SK-N-DZ (cell line): Measurements from ENCODE around the gene MCOLN1.

Experiments used
- DNase-seq: peaks from one replicate; pipeline ENCODE4 v3.0.0-alpha.2; 2015; ENCODE audit warnings: low spot score

Gene MCOLN1

DNA sequence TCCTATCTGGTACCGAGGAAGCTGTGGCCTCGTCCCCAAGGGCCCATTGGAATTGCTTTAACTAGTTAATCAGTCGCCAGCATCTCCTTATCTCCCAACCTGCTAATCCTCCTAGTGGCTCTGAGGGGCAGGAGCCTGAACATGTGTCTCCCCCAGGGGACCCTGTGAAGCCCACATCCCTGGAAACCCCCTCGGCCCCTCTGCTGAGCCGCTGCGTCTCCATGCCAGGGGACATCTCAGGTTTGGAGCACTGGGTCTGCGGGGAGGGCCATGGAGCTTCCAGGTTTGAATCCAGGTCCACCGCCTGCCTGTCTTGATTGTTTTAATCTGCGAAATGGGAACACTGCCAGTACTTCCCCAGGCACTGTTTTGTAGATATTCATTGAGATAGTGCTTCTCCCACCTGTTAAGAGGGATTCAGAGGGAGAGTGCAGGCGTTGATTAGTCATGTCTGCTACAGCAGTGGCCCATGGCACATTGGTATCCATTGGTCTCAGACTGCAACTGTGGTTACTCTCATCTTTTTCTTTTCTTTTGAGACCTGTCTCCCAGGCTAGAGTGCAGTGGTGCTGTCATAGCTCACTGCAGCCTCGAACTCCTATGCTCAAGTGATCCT is 19.5 kb downstream of the MCOLN1 start:
- DNase-seq, result no peak

DNA sequence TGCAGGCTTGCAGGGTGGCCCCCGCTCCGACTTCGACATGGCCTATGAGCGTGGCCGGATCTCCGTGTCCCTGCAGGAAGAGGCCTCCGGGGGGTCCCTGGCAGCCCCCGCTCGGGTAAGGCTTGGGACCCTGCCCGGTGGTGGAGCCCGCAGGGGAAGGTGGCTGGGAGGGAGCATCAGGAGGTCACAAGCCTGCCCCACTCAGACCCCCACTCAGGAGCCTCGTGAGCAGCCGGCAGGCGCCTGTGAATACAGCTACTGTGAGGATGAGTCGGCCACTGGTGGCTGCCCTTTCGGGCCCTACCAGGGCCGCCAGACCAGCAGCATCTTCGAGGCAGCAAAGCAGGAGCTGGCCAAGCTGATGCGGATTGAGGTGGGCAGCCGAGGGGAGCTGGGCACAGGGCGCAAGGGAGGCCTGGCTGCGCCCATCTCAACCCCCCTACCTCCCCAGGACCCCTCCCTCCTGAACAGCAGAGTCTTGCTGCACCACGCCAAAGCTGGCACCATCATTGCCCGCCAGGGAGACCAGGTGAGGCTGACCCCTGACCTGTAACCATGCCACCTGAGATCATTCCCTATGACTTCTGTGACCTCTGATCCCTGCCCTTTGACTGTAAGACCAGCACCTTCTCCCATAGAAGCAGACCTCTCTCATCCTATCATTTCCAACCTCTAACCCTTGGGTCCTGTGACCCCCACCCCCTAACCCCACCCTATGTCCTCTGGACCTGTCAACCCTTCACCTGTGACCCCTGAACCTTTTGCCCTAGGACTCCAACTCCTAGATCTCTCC is 20.3 kb downstream of the MCOLN1 start:
- no peak for DNase-seq

GRCh38 chr19:7544626-7545025 is 22.2 kb downstream of the MCOLN1 start:
- no peak for DNase-seq

- DNase-seq, result no peak
Observed at GRCh38 chr19:7545300-7545699, 22.9 kb downstream of the MCOLN1 start.

DNA sequence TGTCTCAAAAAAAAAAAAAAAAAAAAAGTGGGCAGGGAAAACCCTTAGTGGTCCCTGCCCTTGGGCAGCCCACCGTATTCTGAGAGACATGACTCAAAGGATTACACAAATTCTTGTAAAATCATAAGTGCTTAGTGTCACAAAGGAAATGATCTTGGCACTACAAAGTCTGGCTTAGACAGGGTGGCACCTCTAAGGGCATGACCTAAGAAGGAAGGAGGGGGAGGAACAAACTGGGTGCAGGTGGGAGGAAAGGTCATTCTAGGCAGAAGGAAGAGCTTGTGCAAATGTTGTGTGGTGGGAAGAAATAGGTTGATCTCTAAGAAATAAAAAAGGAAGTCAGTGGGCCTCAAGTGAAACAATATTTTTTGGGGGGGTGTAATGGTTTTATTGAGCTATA is 23.5 kb downstream of the MCOLN1 start:
- DNase-seq, result no peak

DNA sequence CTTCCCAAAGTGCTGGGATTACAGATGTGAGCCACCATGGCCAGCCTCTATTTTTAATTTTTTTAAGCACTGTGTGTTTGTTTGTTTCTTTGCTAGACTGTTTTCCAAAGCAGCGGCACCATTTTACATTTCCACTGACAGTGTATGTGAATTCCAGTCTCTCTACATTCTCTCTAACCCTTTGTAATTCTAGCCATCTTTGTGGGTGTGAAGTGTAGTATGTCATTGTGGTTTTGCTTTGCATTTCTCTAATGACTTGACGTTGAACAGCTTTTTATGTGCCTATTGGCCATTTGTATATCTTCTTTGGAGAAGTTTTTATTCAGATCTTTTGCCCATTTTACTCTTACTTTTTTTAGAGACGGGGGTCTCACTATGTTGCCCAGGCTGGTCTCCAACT is 24.7 kb downstream of the MCOLN1 start:
- no peak for DNase-seq

DNA sequence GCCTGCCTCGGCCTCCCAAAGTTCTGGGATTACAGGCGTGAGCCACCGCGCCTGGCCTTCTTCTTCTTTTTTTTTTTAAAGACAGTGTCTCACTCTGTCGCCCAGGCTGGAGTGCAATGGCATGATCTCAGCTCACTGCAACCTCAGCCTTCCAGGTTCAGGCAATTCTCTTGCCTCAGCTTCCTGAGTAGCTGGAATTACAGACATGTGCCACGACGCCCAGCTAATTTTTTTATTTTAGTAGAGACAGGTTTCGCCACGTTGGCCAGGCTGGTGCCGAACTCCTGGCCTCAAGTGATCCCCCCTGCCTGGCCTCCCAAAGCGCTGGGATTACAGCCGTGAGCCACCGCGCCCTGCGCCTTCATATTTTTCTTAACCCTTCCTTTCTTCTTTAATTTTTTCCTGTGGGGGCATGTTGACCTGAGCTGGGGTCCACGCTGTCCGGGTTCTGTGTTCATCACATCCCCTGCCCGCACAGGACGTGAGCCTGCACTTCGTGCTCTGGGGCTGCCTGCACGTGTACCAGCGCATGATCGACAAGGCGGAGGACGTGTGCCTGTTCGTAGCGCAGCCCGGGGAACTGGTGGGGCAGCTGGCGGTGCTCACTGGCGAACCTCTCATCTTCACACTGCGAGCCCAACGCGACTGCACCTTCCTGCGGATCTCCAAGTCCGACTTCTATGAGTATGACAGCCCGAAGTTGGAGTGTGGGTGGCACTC is 27.2 kb downstream of the MCOLN1 start:
- no peak for DNase-seq

DNA sequence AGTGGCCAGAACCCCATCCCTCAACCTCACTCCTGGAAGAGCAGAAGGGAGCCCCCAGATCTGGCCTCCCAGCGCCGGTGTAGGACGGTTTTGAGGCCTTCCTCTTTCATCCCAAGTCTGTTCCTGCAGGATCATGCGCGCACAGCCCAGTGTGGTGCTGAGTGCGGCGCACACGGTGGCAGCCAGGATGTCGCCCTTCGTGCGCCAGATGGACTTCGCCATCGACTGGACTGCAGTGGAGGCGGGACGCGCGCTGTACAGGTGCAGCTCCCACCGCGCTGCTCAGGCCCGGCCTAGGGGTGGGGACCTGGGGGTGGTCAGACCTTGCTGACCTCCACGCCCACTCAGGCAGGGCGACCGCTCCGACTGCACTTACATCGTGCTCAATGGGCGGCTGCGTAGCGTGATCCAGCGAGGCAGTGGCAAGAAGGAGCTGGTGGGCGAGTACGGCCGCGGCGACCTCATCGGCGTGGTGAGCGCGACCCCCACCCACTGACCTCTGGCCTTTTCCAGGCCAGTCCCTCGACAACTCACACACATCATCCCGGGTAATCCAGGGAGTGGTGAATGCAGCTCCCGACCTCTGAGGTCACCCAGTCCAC is 27.8 kb downstream of the MCOLN1 start:
- no peak for DNase-seq

DNA sequence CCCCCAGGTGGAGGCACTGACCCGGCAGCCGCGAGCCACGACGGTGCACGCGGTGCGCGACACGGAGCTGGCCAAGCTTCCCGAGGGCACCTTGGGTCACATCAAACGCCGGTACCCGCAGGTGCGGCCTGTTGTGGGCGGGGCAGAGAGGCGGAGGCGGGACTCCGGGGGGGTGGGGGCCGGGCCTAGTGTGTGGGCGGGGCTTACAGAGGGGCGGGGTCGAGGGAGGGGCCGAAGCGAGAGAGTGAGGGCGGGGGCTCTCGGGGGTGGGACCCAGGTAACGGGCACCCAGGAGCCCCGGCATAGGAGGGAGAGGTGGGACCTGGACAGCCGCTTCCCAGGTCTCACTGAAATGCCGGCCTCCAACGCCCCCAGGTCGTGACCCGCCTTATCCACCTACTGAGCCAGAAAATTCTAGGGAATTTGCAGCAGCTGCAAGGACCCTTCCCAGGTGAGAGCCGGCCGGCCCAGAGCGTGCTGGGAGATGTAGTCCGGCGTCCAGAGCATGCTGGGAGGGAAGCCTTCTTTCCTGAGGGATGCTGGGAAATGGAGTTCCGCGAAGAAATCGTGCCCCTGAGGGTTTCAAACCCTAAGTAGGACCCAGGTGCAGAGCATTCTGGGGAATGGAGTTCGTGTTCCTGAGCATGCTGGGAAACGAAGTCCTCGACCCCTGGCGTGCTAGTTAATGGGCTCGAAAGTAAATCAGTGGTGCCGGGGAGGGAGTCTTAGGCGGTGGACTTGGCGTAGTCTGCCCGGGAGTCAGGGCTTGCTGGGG is 28.8 kb downstream of the MCOLN1 start:
- peak; percentile 61 for DNase-seq

GRCh38 chr19:7552781-7553180 is 30.4 kb downstream of the MCOLN1 start:
- no peak for DNase-seq

- DNase-seq, result no peak
Observed at GRCh38 chr19:7554565-7554964, 32.1 kb downstream of the MCOLN1 start.

DNA sequence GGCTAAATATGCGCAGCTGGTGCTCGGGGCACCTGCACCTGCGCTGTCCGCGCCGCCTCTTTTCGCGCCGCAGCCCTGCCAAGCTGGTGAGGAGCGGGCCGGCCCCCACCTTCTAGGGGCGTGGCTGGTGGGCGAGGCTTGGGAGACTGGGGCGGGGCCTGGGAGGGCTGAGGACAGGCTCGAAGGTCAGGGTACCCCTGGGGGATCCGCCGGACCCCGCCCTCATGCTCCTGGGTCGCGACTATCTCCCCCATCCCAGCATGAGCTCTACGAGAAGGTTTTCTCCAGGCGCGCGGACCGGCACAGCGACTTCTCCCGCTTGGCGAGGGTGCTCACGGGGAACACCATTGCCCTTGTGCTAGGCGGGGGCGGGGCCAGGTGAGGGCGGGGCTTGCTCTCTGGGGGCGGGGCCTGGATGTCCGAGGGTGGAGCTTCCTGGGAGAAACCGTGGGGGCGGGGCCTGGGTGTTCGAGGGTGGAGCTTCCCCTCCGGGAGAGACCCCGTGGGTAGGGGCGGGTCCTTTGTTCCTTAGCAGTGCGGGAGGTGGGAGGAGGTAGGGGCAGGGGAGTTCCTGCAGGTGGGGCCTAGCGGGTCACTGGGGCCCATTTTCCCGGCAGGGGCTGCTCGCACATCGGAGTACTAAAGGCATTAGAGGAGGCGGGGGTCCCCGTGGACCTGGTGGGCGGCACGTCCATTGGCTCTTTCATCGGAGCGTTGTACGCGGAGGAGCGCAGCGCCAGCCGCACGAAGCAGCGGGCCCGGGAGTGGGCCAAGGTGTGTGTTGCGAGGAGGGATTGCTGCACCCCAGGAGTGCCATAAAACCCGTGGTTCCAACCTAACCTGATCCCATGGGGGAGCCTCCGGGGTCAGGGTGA is 32.8 kb downstream of the MCOLN1 start:
- no peak for DNase-seq

DNA sequence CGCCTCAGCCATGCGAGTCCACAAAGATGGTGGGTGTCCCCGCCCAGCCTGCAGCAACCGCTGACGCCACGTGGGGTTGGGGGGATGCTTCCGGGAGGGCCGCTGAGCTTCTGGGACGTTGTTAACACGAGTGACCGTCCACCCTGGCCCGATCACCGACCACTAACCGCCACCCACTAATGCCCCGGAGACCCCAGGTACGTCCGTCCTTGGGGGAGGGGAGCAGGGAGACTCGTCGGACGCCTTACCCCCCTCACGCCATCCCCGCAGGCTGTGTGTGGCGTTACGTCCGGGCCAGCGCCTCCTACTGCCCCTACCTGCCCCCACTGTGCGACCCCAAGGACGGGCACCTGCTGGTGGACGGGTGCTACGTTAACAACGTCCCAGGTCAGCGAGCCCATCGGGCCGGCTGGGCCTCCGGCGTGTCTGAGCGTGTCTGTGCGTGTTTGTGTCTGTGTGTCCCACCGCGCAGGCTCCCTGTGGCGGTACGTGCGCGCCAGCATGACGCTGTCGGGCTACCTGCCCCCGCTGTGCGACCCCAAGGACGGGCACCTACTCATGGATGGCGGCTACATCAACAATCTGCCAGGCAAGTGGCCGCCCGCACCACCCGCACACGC is 34.4 kb downstream of the MCOLN1 start:
- no peak for DNase-seq

DNA sequence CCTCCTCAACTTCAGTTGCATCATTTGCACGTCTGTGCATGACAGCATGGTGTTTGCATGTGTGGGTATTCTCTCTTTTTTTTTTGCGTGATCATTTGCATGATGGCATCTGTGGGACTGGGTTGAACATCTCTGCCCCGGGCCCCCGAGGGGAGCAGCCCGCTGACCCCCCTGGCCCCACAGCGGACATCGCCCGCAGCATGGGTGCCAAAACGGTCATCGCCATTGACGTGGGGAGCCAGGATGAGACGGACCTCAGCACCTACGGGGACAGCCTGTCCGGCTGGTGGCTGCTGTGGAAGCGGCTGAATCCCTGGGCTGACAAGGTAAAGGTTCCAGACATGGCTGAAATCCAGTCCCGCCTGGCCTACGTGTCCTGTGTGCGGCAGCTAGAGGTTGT is 36.2 kb downstream of the MCOLN1 start:
- no peak for DNase-seq

GRCh38 chr19:7559102-7559501 is 36.7 kb downstream of the MCOLN1 start:
- no peak for DNase-seq

DNA sequence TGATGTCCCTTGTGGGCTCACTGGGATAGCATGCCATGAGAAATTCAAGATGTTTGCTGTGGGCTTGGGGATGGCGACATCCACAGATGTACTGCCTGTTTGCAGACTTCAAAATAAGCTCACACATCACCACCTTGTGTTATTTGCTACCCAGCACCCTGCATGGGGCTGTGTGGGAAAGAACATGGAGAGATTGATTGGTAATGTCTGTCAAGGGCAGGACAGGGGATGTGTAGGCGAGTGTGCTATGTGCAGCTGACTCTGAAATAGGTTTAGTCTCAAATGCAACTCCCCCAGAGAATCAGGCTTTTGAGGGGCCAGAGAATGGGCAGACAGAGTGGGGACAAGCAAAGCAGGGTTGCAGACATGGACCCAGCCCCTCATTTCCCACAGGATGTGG is 37.8 kb downstream of the MCOLN1 start:
- DNase-seq, result no peak

DNA sequence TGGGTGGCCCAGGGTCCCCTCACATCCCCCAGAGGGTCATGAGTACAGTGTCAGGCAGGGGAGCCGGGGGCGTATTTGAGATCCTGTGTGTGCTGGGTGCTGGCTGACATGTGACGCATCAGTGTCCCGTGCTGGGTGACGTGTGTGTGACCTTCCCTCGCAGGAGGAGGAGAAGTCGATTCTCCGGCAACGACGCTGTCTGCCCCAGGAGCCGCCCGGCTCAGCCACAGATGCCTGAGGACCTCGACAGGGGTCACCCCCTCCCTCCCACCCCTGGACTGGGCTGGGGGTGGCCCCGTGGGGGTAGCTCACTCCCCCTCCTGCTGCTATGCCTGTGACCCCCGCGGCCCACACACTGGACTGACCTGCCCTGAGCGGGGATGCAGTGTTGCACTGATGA is 38.9 kb downstream of the MCOLN1 start:
- no peak for DNase-seq

GRCh38 chr19:7562646-7563393 is 40.4 kb downstream of the MCOLN1 start:
- no peak for DNase-seq

DNA sequence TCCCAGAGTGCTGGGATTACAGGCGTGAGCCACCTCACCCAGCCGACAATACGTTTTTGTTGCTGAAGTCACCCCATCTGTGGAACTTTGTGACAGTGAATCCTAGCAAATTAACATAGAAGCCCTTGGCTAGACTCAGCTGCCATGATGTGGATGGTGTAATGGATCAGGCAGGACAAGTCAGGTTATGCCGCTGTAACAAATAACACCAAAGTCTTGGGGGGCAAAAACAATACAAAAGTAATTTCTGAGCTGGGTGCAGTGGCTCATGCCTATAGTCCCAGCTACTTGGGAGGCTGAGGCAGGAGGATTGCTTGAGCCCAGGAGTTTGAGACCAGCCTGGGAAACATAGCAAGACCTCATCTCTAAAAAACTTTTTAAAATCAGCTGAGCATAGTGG is 42.4 kb downstream of the MCOLN1 start:
- no peak for DNase-seq
